GM21528 (cell line): ENCODE measurements around the gene ASPDH.

Experiments used
- ATAC-seq: cut with Tn5 transposase; IDR thresholded peaks from one replicate; pipeline ENCODE4 v1.9.1; 2021; ENCODE audit warnings: mild to moderate bottlenecking, moderate library complexity; ENCODE audit not compliant: unreplicated experiment, low FRiP score

Gene ASPDH

DNA sequence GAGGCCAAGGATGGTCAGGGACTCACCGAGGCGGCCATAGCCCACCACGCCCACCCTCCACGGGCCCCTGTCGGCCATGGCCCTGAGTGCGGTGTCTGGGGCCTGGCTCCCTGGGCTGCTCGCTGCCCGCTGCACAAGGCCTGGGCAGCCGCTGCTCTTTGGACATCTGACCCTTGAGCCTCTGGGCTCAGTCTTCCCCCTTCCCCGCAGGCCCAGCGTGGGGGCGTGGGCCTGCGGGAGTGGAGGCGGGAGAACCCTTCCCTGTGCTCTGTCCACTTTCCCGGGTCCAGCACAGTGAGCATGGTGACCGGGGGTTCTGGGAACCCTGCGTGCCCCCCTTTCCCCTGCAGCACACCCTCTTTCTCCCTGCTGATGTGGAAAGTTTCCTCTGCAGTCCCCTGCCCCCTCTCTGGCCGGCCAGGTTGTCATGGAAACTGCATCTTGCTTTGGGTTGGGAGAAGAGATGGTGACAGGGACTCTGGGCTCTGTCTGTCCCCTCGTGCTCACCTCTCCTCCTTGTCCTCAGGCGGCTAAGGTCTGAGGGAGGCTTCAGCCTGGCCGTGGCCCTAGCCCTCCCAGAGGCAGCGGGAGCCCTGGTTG, at the start of gene ASPDH:
Gene ASPDH, minus strand, starts transcription at position 168 of the 600 bp plus-strand sequence. Its CDS starts 90 bp downstream, at position 78.
- no peak for ATAC-seq

- ATAC-seq = no peak
Measured at GRCh38 chr19:50562996-50563395, 49.3 kb upstream of the ASPDH start.

- ATAC-seq = no peak
Measured at GRCh38 chr19:50562329-50562728, 48.6 kb upstream of the ASPDH start.

DNA sequence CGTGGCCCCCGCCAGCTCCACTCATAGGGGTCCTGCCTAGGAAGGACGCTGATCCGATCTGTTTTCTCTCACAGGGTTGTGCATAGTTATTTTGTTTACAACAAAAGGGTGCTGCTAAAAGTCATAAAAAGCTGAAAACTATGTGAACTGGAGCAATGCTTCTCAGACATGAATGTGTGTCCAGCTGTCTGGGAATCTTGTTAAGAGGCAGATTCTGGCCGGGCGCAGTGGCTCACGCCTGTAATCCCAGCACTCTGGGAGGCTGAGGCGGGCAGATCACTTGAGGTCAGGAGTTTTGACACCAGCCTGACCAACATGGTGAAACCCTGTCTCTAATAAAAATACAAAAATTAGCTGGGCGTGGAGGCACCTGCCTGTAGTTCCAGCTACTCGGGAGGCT, 45.9 kb upstream of the ASPDH start:
- no peak for ATAC-seq

DNA sequence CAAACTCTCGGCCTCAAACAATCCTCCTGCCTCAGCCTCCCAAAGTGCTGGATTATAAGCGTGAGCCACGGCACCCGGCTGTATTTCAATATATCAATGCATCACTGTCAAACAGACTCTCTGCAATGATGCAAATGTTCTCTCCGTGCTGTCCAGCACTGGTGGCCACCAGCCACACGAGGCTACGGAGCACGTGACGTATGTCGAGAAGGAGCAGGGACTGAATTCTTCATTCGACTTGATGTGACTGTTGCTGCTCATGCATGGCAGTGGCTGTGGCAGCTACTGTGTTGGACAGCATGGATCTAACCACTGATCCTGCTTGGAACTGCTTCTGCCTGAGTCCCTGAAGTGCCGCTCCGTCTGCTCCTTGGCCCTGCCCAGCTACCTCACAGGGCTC, 44.7 kb upstream of the ASPDH start:
- ATAC-seq = no peak

DNA sequence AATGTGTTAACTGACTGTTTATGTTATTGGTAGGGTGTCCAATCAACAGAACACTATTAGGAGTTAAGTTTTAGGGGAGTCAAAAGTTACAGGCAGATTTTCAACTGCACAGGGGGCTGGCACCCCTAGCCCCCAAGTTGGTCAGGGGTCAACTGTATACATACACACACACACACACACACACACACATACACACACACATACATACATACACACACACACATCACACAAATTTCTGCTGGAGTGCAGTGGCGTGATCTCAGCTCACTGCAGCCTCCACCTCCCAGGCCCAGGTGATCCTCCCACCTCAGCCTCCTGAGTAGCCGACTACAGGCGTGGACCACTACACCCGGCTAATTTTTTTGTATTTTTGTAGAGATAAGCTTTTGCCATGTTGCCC, 44.3 kb upstream of the ASPDH start:
- ATAC-seq = no peak

DNA sequence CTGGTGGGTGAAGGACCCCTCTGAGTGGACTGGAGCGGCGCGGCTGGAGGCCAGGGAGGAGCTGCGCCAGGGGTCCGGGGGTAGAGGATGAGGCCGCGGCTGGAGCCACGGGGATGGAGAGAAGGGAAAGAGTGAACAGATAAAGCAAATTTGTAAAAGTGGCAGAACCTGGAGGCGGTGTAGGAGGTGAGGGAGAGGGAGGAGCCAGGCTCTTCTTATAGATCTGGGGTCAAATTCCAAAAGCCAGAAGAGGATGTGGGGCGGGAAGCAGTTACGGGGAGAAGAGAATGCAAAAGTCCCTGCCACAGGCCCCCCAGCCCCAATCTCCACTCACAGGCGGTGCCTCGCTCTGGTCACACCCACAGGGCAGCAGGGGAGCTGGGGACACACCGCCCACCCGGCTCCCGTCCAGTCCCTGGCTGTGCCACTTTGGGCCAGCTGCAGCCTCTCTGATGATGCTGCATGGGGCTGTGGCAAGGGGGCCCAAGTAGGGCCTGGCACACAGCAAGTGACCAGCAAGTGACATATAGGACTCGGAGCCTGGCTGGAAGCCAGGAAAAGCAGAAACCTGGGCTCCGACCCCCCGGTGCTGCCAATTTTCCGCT, 43.4 kb upstream of the ASPDH start:
- no peak for ATAC-seq

DNA sequence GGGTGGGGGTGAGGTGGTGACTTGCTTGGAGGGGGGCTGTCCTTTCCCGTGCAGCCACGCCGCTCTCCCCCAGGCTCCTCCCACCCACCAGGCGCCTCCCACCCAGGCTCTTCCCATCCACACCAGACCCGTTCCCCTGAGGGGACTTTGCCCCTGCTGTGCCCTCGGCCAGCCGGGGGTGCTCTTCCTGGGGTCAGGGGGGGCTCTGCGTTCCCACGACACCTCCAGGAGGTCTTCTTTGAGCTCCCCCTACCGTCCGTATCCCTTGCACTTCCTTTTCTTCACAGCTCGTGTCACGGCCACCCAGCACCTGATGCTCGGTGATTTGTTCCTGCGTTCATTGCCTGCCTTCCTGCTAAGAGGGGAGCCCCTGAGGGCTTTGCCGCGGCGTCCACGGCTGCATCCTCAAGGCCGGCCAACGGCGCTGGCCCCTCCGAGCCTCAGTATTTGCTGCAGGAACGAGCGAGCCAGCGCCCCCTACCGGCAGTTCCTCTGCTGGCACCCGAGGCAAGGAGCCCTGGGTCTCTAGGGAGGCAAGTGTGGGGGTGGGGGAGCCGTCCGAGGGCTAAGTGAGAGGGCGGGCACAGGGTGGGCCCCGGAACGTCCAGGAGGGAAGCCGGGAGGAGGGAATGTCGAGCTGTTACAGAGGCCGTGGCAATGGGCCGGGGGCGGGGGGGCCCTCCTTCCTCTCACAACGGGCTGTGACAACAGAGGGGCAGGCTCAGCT, 42.7 kb upstream of the ASPDH start:
- no peak for ATAC-seq

DNA sequence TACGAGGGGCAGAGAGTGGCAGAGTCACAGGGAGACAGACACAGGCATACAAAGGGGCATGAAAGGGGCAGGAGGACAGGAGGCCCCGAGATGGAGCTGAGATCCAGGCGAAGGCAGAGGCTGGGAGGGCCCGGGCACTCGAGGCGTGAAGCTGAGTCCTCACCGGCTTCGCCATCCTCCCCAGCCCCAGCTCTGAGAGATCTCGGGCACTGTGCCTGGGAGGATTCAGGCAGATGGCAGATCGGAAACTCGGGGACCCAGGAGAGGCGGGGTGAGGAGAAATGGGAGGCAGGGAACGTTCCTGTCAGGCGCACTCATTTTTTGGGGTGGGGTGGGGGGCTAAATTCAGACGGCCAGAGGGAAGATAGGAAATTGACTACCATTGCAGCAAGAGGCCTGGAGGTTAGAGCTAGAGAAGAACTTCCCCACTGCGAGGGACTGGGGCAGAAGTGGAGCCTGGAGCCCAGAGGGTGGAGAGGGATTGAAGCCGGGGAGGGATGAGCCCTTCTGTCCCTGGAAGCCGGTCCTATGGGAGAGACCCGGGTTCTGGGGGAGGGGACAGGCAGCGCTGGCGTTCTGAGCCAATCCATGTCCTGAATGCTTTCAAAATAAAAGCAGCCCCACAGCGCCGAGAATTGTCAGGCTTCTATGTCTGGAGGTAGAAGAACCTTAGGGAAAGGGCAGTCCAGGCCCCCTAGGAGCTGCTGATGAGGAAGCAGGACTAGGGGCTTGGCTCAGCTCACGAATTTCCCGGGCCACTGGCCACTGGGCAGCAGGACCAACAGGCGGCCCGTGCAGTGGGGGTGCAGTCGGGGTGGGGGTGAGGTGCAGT, 42.0 kb upstream of the ASPDH start:
- no peak for ATAC-seq

- no peak for ATAC-seq
Measured at GRCh38 chr19:50555033-50555432, 41.3 kb upstream of the ASPDH start.

DNA sequence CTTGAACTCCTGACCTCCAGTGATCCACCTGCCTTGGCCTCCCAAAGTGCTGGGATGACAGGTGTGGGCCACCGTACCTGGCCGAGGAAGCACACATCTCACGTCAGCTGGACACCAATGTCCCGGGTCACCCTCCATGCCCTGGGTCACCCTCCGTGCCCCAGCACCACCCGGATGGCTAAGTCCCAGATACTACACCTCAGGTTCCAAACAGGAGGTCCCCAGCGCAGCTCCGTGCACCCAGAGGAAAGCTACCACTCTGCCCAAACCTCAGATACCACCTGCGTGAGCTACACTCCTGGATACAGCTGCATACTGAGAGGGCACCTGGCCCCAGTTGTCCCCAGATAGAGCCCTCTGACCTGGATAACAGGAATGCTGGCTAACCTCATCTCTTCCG, 40.5 kb upstream of the ASPDH start:
- ATAC-seq = no peak

DNA sequence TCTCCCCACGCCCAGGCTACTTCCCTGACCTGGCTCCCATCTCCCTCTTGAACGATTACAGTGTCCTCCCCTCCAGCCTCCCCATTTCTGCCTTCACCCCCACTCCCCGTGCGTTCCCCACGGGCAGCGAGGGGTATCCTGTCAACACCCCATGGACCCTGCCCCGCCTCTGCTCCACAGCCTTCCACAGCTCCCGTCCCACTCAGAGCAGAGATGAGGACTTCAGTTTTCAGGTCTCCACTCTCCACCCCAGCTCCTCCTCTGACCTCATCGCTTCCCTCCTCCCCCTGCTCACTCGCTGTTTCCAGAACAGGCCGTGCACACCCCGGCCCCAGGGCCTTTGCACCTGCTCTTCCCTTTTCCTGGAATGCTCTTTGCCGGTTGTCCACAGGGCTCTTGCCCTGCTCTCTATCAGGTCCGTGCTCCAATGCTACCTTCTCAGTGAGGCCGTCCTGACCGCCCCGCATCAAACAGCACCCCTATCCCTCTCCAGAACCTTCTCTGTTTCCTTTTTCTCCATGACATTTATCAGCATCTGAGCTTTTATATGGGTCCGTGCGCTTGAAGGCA, 39.5 kb upstream of the ASPDH start:
- ATAC-seq = no peak

DNA sequence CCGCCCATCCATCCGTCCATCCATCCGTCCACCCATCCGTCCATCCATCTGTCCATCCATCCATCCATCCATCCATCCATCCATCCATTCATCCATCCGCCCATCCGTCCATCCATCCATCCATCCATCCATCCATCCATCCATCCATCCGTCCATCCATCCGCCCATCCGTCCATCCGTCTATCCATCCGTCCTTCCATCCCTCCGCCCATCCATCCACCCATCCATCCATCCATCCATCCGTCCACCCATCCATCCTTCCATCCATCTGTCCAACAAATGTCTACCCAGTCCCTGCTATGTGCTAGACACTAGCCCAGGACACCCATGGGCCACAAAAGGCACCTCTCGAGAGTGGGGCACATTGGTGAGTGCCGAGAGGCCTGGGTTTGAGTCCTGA, 38.8 kb upstream of the ASPDH start:
- ATAC-seq = no peak

GRCh38 chr19:50551715-50552187, 38.0 kb upstream of the ASPDH start:
- no peak for ATAC-seq

DNA sequence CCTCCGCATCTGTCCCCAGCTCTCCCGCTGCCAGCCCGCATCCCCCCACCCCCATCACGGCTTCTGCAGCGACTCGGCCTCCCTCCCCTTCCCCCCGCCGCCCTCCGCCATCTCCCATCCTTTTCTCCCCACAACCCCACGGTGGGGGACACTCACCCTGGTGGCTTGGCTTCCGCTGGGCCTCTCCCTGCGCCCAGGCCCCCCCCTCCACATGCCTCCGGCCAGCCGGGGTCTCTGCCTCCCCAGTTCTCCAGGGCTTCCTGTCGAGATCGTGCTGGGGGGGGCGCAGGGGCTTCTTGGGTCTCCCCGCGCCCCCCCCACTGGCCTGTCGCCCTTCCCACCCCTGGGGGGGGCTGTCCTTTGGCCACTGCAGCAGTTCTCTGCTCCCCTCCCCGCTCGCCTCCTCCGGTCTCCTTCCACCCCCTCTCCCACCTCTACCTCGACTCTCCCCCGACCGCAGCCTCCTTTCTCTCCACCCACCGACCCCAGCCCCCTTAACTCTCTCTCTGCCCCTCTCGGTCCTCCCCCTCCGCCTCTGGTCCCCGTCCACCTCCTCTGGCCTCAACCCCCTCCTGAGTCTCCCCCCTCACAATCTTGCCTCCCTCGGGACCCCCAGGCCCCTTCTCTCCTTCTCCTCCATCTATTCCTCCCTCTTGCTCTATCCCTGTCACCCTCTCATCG, 37.5 kb upstream of the ASPDH start:
- no peak for ATAC-seq

GRCh38 chr19:50550594-50550966, 36.9 kb upstream of the ASPDH start:
- no peak for ATAC-seq

- no peak for ATAC-seq
Measured at GRCh38 chr19:50549927-50550593, 36.3 kb upstream of the ASPDH start.

DNA sequence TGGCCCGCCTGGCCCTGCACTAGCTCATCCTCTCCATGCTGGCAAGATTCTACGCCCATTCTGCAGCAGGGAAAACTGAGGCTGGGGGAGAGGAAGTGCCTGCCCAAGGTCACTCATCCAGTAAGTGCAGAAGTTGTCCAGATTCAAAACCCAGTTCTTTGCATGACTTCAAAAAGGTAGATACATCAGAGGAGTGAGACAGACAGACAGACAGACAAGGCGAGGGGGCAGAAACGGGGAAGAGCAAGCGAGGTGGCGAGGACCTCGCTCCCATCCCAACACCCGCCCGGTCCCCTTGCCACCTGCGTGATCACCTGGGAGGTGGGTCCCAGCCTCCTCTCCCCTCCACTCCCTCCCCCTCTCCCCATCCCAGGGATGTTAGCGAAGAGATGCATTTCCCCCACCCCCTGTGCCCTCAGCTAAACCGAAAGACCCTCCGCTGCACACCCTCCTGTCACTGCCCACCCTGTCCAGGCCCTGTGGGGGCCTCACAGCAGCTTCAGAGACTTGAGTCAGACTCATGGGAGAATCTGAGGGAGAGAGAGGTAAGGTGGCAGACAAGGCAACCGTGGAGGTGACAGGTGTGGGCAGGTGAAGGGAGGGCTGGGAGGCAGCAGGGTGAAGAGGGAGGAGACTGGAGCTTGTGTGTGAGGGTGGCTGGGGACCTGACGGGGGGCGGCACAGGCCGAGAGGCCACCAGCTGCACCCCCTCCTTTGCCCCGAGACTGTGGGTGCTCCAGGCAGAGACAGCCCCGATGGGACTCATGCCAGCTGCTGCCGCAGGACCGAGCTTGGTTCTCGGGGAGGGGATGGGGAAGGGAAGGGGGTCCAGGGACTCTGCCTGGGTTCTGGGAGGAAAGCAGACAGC, 35.6 kb upstream of the ASPDH start:
- no peak for ATAC-seq
